ENCODE results near the gene ANKH.

GRCh38 chr5:14793851-14794250 lies 77.7 kb downstream of the ANKH start:
- TF ChIP-seq TAF1 (IDR thresholded peaks at IDR 0.05; ENCODE audit: borderline replicate concordance, low read depth, low read length) (no peak), CTCF (IDR thresholded peaks at IDR 0.05 in 2 of 3, conservative IDR thresholded peaks at IDR 0.05 in 1 of 3; ENCODE audit: control insufficient read depth in 2 of 3, extremely low read depth in 1 of 3, insufficient read depth in 1 of 3, low read depth in 3 of 3, low read length in 3 of 3) (no peak), SP1 (IDR thresholded peaks at IDR 0.05; ENCODE audit: low read depth, low read length) (no peak), EP300 (IDR thresholded peaks at IDR 0.05; ENCODE audit: borderline replicate concordance in 1 of 2, control insufficient read depth in 1 of 2, low read depth in 2 of 2, low read length in 2 of 2) (no peak), SIN3A (IDR thresholded peaks at IDR 0.05; ENCODE audit: low read depth, low read length) (no peak), CREM (IDR thresholded peaks at IDR 0.05; ENCODE audit: low read depth) (no peak), E2F4 (IDR thresholded peaks at IDR 0.05; ENCODE audit: low read depth, low read length) (no peak), NRF1 (conservative IDR thresholded peaks at IDR 0.05; ENCODE audit: low read depth, low read length) (no peak), CHD4 (IDR thresholded peaks at IDR 0.05) (no peak), EZH2 (IDR thresholded peaks at IDR 0.05; ENCODE audit: borderline replicate concordance, control insufficient read depth, low read depth, low read length) (no peak), CBFB (IDR thresholded peaks at IDR 0.05; ENCODE audit: low read depth) (no peak), POLR2AphosphoS5 (IDR thresholded peaks at IDR 0.05; ENCODE audit: low read length) (no peak), POLR2A (IDR thresholded peaks at IDR 0.05; ENCODE audit: low read depth, low read length) (no peak), NFYB (IDR thresholded peaks at IDR 0.05; ENCODE audit: insufficient read depth, low read depth, low read length) (no peak)

Measured in GM12878 (cell line).